DOHH2 (cell line): ENCODE measurements around the gene ADNP2.

Source experiments
- CTCF ChIP-seq: fragments of 200-600 bp; sonication (generic); IDR thresholded peaks from one replicate; pipeline ENCODE4 v1.5.1; 2014; ENCODE audit warnings: antibody characterized with exemption, mild to moderate bottlenecking, low read depth, low read length; ENCODE audit not compliant: poor library complexity, severe bottlenecking
- EZH2phosphoT487 ChIP-seq: fragments of 200-600 bp; sonication (generic); IDR thresholded peaks from 2 replicates; pipeline ENCODE4 v1.6.1; 2017; ENCODE audit warnings: borderline replicate concordance, mild to moderate bottlenecking, antibody characterized with exemption, low read length, moderate library complexity, mixed read lengths

GRCh38 chr18:80180778-80181564 is 71.9 kb downstream of the ADNP2 start:
- TF ChIP-seq CTCF (no peak), EZH2phosphoT487 (no peak)
